Mesendoderm (in vitro differentiated cells): ENCODE results near the gene CLIC6.
A peak's percentile ranks its signal among the peaks of the same experiment; 100 is the strongest.

Source experiments
- DNase-seq: peaks from one replicate; pipeline ENCODE4 v3.0.0; 2013
- H2AK5ac ChIP-seq: 2 replicates; pipeline ENCODE4 v1.6.1; 2013; ENCODE audit warnings: low read length, inconsistent platforms
- H2BK120ac ChIP-seq: 2 replicates; pipeline ENCODE4 v1.6.1; 2013; ENCODE audit warnings: low read depth, mild to moderate bottlenecking, low read length, moderate library complexity, mixed read lengths
- H2BK15ac ChIP-seq: replicated peaks from 2 replicates; pipeline ENCODE4 v1.6.1; 2013; ENCODE audit warnings: low read depth, mild to moderate bottlenecking, moderate library complexity
- H2BK5ac ChIP-seq: 2 replicates; pipeline ENCODE4 v1.6.1; 2013; ENCODE audit warnings: low read length, inconsistent platforms
- H3K18ac ChIP-seq: 2 replicates; pipeline ENCODE4 v1.6.1; 2013; ENCODE audit warnings: mild to moderate bottlenecking, low read length, mixed read lengths
- H3K23ac ChIP-seq: one replicate; pipeline ENCODE4 v1.6.1; 2013; ENCODE audit warnings: low read length
- H3K27ac ChIP-seq: 2 replicates; pipeline ENCODE4 v1.5.1; 2013; ENCODE audit warnings: low read depth, mild to moderate bottlenecking, inconsistent platforms, low read length, moderate library complexity
- H3K27me3 ChIP-seq: 2 replicates; pipeline ENCODE4 v1.6.1; 2013; ENCODE audit warnings: low read length, control low read depth, mild to moderate bottlenecking, inconsistent platforms; ENCODE audit not compliant: insufficient read depth, poor library complexity
- H3K36me3 ChIP-seq: 2 replicates; pipeline ENCODE4 v1.6.1; 2013; ENCODE audit warnings: low read length, inconsistent platforms; ENCODE audit not compliant: control insufficient read depth, insufficient read depth
- H3K4ac ChIP-seq: one replicate; pipeline ENCODE4 v1.6.1; 2013; ENCODE audit warnings: low read depth, mild to moderate bottlenecking, low read length, moderate library complexity
- H3K4me1 ChIP-seq: 2 replicates; pipeline ENCODE4 v1.6.1; 2013; ENCODE audit warnings: low read depth, low read length, inconsistent platforms; ENCODE audit not compliant: control insufficient read depth
- H3K4me2 ChIP-seq: 2 replicates; pipeline ENCODE4 v1.6.1; 2013; ENCODE audit warnings: low read length
- H3K4me3 ChIP-seq: 2 replicates; pipeline ENCODE4 v1.5.1; 2013; ENCODE audit warnings: mild to moderate bottlenecking, low read length
- H3K56ac ChIP-seq: one replicate; pipeline ENCODE4 v1.6.1; 2013; ENCODE audit warnings: low read length
- H3K79me1 ChIP-seq: 2 replicates; pipeline ENCODE4 v1.6.1; 2013; ENCODE audit warnings: low read length, inconsistent platforms
- H3K79me2 ChIP-seq: 2 replicates; pipeline ENCODE4 v1.6.1; 2013; ENCODE audit warnings: mild to moderate bottlenecking, low read length; ENCODE audit not compliant: control insufficient read depth, insufficient read depth
- H3K9ac ChIP-seq: 2 replicates; pipeline ENCODE4 v1.6.1; 2013; ENCODE audit warnings: low read length, inconsistent platforms
- H4K5ac ChIP-seq: one replicate; pipeline ENCODE4 v1.6.1; 2013; ENCODE audit warnings: low read length
- H4K8ac ChIP-seq: one replicate; pipeline ENCODE4 v1.6.1; 2013; ENCODE audit warnings: low read depth, mild to moderate bottlenecking, control low read depth, low read length, moderate library complexity
- WGBS: extraction: QIAGEN DNeasy Blood & Tissue Kit; methylation state at CpG from one replicate; pipeline ENCODE4 v1.1.7; 2013; ENCODE audit warnings: low lambda C conversion rate, missing lambda C conversion rate; ENCODE audit not compliant: insufficient coverage; ENCODE audit errors: extremely low coverage; 5-methylcytosine and 5-hydroxymethylcytosine counted together

The CLIC6 gene

GRCh38 chr21:34695434-34695833 is 26.6 kb downstream of the CLIC6 start:
- Histone ChIP-seq H3K56ac (no peak overlapping the region), H3K4me3 (no peak overlapping the region), H4K5ac (no peak overlapping the region), H2BK15ac (no peak overlapping the region), H3K27me3 (no peaks in the 10 kb centered on the region), H3K27ac (no peak overlapping the region), H2BK5ac (no peak overlapping the region), H3K4me1 (no peaks in the 10 kb centered on the region), H4K8ac (no peak overlapping the region), H2AK5ac (no peak overlapping the region), H3K4ac (no peak overlapping the region), H3K79me1 (no peaks in the 10 kb centered on the region), H3K79me2 (no peaks in the 10 kb centered on the region), H3K9ac (no peak overlapping the region), H2BK120ac (no peak overlapping the region), H3K4me2 (no peak overlapping the region), H3K36me3 (no peaks in the 10 kb centered on the region), H3K23ac (no peak overlapping the region), H3K18ac (no peak overlapping the region)
- no peak for DNase-seq
- no CpG with 5 or more reads among the region's 2 CpGs for WGBS

- no peak overlapping the region for H3K4ac ChIP-seq
- DNase-seq = no peak
- no peaks in the 10 kb centered on the region for H3K79me1 ChIP-seq
- H3K9ac ChIP-seq = no peak overlapping the region
- H3K23ac ChIP-seq = no peak overlapping the region
- no peak overlapping the region for H2BK5ac ChIP-seq
- no peaks in the 10 kb centered on the region for H3K79me2 ChIP-seq
- no peaks in the 10 kb centered on the region for H3K36me3 ChIP-seq
- no peak overlapping the region for H4K8ac ChIP-seq
- H3K4me1 ChIP-seq = no peaks in the 10 kb centered on the region
- no peak overlapping the region for H3K18ac ChIP-seq
- no peak overlapping the region for H3K4me2 ChIP-seq
- H2AK5ac ChIP-seq = no peak overlapping the region
- H2BK120ac ChIP-seq = no peak overlapping the region
- H2BK15ac ChIP-seq = no peak overlapping the region
- H3K56ac ChIP-seq = no peak overlapping the region
- WGBS = no CpG with 5 or more reads among the region's 1 CpG
- no peak overlapping the region for H3K4me3 ChIP-seq
- no peak overlapping the region for H3K27ac ChIP-seq
- H4K5ac ChIP-seq = no peak overlapping the region
- H3K27me3 ChIP-seq = no peaks in the 10 kb centered on the region
These were observed 27.3 kb downstream of the CLIC6 start for GRCh38 chr21:34696121-34696520.

GRCh38 chr21:34697826-34698225 is 29.0 kb downstream of the CLIC6 start:
- Histone ChIP-seq H3K4me1 (no peaks in the 10 kb centered on the region), H4K8ac (no peak overlapping the region), H2BK120ac (no peak overlapping the region), H3K56ac (no peak overlapping the region), H3K79me1 (no peaks in the 10 kb centered on the region), H3K79me2 (no peaks in the 10 kb centered on the region), H3K4me2 (no peak overlapping the region), H2BK15ac (no peak overlapping the region), H3K27ac (no peak overlapping the region), H3K36me3 (no peaks in the 10 kb centered on the region), H3K23ac (no peak overlapping the region), H3K18ac (no peak overlapping the region), H2BK5ac (no peak overlapping the region), H3K27me3 (no peaks in the 10 kb centered on the region), H3K9ac (no peak overlapping the region), H3K4ac (no peak overlapping the region), H2AK5ac (no peak overlapping the region), H4K5ac (no peak overlapping the region), H3K4me3 (no peak overlapping the region)
- peak; percentile 22 for DNase-seq
- no CpG with 5 or more reads among the region's 3 CpGs for WGBS

GRCh38 chr21:34698270-34699015 is 29.6 kb downstream of the CLIC6 start:
- WGBS = no CpG with 5 or more reads among the region's 7 CpGs
- peak; percentile 88 for DNase-seq
- Histone ChIP-seq H3K23ac (no peak overlapping the region), H3K36me3 (no peaks in the 10 kb centered on the region), H3K27ac (no peak overlapping the region), H2BK15ac (no peak overlapping the region), H4K8ac (no peak overlapping the region), H2BK5ac (no peak overlapping the region), H3K4me3 (no peak overlapping the region), H4K5ac (no peak overlapping the region), H3K4ac (no peak overlapping the region), H3K27me3 (no peaks in the 10 kb centered on the region), H3K18ac (no peak overlapping the region), H2BK120ac (no peak overlapping the region), H3K9ac (no peak overlapping the region), H3K4me2 (no peak overlapping the region), H3K56ac (no peak overlapping the region), H3K4me1 (no peaks in the 10 kb centered on the region), H3K79me2 (no peaks in the 10 kb centered on the region), H2AK5ac (no peak overlapping the region), H3K79me1 (no peaks in the 10 kb centered on the region)

GRCh38 chr21:34700605-34701004 is 31.8 kb downstream of the CLIC6 start:
- Histone ChIP-seq H3K56ac (no peak overlapping the region), H2BK120ac (no peak overlapping the region)

GRCh38 chr21:34701726-34702125 is 32.9 kb downstream of the CLIC6 start:
- H3K23ac ChIP-seq = no peak overlapping the region
- H2BK15ac ChIP-seq = no peak overlapping the region
- no peaks in the 10 kb centered on the region for H3K27me3 ChIP-seq
- H3K79me2 ChIP-seq = no peaks in the 10 kb centered on the region
- H2AK5ac ChIP-seq = no peak overlapping the region
- H3K4ac ChIP-seq = no peak overlapping the region
- H3K4me1 ChIP-seq = no peaks in the 10 kb centered on the region
- WGBS = no CpG with 5 or more reads among the region's 8 CpGs
- no peaks in the 10 kb centered on the region for H3K36me3 ChIP-seq
- no peak overlapping the region for H2BK5ac ChIP-seq
- no peak overlapping the region for H3K18ac ChIP-seq
- no peak overlapping the region for H3K4me2 ChIP-seq
- no peak overlapping the region for H3K27ac ChIP-seq
- no peak overlapping the region for H2BK120ac ChIP-seq
- H4K5ac ChIP-seq = no peak overlapping the region
- no peak overlapping the region for H3K56ac ChIP-seq
- H3K4me3 ChIP-seq = no peak overlapping the region
- no peak overlapping the region for H4K8ac ChIP-seq
- H3K79me1 ChIP-seq = no peaks in the 10 kb centered on the region
- no peak for DNase-seq
- no peak overlapping the region for H3K9ac ChIP-seq

More at GRCh38 chr21:34700605-34701004, 31.8 kb downstream of the CLIC6 start:
- DNase-seq = no peak
- H3K9ac ChIP-seq = no peak overlapping the region
- no peaks in the 10 kb centered on the region for H3K4me1 ChIP-seq
- no peak overlapping the region for H4K8ac ChIP-seq
- no peaks in the 10 kb centered on the region for H3K79me1 ChIP-seq
- H3K18ac ChIP-seq = no peak overlapping the region
- no peak overlapping the region for H2AK5ac ChIP-seq
- no peak overlapping the region for H2BK5ac ChIP-seq
- WGBS = no CpG with 5 or more reads among the region's 10 CpGs
- no peaks in the 10 kb centered on the region for H3K79me2 ChIP-seq
- H3K36me3 ChIP-seq = no peaks in the 10 kb centered on the region
- no peak overlapping the region for H4K5ac ChIP-seq
- H2BK15ac ChIP-seq = no peak overlapping the region
- no peak overlapping the region for H3K23ac ChIP-seq
- no peak overlapping the region for H3K4ac ChIP-seq
- no peak overlapping the region for H3K27ac ChIP-seq
- H3K4me3 ChIP-seq = no peak overlapping the region
- no peak overlapping the region for H3K4me2 ChIP-seq
- H3K27me3 ChIP-seq = no peaks in the 10 kb centered on the region
